Fibroblast of mammary gland (primary cell): ENCODE results near the gene CERS3.

Source experiments
- DNase-seq: peaks from one replicate; pipeline ENCODE4 v3.0.0-alpha.2; 2010; ENCODE audit warnings: low read depth
- H3K4me3 ChIP-seq: 2 replicates; pipeline ENCODE4 v1.5.1; 2011; ENCODE audit warnings: low read depth, mild to moderate bottlenecking, low read length, moderate library complexity; ENCODE audit not compliant: control insufficient read depth
- TF ChIP-seq, protein P1 (sequence below): conservative IDR thresholded peaks from 2 replicates; pipeline ENCODE4 v1.5.1; 2011; ENCODE audit warnings: low read depth, low read length, inconsistent platforms; ENCODE audit not compliant: control insufficient read depth, insufficient read depth

Gene CERS3

DNA sequence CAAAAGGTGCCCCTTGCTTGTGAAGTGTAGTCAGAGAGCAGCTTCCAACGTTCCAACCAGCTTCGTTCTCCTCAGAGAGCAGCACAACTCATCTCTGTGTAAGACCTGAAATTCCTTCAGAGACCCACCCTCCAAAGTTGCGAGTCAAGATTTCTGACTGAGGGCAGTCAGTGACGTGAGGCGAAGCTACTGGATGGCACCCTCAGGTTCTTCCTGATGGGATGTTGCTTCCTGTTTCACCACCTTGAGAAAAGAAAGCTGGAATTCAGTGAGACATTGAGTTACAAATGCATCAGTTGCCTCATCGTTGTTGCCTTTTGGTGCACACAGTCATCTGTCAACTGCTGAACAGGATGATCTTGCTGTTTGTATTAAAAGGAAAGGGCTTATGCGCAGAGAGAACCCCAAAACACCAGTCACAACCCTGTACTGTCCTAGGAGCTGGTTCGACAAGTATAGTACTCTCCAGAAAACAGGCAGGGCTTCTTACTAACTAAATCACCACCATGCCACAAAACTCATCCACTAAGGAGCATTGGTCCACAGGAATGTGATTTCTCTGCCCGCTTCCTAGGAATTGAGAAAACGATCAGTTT lies at the start of gene CERS3:
Gene CERS3 (minus strand): TSS at position 118 of the 596 bp plus-strand sequence. CDS start 27,101 bp downstream, outside the sequence.
- TF ChIP-seq, protein P1, sequence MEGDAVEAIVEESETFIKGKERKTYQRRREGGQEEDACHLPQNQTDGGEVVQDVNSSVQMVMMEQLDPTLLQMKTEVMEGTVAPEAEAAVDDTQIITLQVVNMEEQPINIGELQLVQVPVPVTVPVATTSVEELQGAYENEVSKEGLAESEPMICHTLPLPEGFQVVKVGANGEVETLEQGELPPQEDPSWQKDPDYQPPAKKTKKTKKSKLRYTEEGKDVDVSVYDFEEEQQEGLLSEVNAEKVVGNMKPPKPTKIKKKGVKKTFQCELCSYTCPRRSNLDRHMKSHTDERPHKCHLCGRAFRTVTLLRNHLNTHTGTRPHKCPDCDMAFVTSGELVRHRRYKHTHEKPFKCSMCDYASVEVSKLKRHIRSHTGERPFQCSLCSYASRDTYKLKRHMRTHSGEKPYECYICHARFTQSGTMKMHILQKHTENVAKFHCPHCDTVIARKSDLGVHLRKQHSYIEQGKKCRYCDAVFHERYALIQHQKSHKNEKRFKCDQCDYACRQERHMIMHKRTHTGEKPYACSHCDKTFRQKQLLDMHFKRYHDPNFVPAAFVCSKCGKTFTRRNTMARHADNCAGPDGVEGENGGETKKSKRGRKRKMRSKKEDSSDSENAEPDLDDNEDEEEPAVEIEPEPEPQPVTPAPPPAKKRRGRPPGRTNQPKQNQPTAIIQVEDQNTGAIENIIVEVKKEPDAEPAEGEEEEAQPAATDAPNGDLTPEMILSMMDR = no peak
- DNase-seq = no peak
- H3K4me3 ChIP-seq = no peak within 1 kb of the TSS

- no peak overlapping the region for H3K4me3 ChIP-seq
- DNase-seq = no peak
- TF ChIP-seq, protein P1 = no peak
Measured at GRCh38 chr15:100573526-100573925, 44.8 kb upstream of the CERS3 start.

DNA sequence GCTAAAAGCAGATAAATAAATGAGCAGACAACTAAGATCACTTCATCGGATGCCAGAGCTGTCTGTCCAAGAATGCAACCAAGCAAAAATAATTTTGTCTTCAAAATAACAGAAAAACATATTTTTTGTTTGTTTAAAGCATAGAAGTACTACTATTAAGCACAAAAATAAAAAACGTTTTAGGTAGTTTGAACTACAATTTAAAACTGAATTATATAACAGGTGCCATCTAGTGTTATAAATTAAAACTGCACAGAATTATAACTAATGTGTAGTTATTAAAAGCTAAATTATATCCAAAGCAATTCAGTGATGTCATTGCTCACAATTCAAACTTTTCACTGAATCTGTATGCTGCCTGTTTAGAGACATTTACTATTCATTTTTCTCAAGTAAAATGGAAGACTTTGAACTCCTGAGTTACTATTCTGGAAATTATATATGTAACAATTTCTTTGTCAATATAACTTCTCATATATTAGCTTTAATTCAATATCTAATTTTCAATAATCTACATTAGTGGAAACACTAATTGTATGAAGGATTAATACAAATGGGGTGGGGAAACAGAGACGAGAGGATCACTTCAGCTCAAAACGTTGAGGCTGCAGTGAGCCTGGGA lies 43.7 kb upstream of the CERS3 start:
- no peak overlapping the region for H3K4me3 ChIP-seq
- DNase-seq = peak; percentile 35
- TF ChIP-seq, protein P1 = peak; percentile 28

DNA sequence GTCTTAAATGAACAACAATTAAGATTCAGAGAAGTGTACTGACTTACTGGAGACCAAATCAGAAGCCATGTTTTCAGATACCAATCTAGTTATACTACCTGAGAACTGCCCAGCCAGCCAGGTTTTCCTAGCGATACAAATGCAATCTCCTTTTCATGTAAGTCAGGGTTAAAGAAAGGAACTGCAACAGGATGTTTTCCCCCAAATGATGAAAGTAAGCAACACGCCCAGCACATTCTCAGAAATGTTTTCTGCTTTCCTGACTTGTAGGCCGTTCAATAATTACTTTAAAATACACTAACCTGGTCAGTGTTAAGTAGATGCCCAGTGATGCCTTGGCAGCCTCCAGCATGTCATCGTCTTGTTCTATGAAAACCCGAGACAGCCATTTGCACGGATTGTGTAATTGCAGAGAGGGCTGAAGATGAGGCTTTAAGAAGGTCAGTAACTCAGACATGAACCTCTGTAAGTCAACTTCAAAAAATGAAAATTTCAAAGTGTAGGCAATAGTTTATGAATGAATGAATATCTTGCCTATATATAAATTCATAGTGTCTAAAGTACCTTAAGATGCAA lies 42.9 kb upstream of the CERS3 start:
- no peak overlapping the region for H3K4me3 ChIP-seq
- TF ChIP-seq, protein P1 = no peak
- DNase-seq = no peak

- no peak for DNase-seq
- TF ChIP-seq, protein P1 = no peak
- no peak overlapping the region for H3K4me3 ChIP-seq
Measured at GRCh38 chr15:100570735-100571313, 42.1 kb upstream of the CERS3 start.

DNA sequence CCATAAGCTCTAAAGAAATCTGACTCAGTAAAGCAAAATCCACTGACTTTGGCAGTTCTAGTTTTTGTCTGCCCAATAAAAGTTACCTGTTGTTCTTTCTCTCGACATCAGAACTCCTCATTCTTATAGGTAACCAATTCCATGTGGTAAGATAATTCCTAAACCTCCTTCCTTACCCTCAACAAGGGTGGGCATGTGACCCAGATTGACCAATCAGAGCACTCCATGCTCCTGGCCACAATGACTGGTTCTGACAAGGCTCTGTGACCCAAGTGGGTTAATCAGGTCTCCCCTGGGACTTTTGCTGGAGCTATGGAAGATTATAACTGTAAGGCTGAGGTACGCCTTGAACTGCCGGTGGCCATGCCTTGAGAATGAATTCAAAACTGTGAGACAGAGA lies 41.5 kb upstream of the CERS3 start:
- peak; percentile 42 for DNase-seq
- TF ChIP-seq, protein P1 = no peak
- no peak overlapping the region for H3K4me3 ChIP-seq
